ENCODE data around the gene MAGEB3. TPM values are rescaled to one million over a fixed set of nuclear protein-coding genes. Genes with fewer than 3 reads are reported as not detected.
A peak's percentile ranks its signal among the peaks of the same experiment; 100 is the strongest.

The MAGEB3 gene
- total RNA-seq, 1 experiment from 2014 or later: not detected

- H3K27me3 ChIP-seq (ENCODE audit: insufficient read depth, low read length): no peaks in the 10 kb centered on the region
- intact Hi-C loops (cut with micrococcal nuclease): no loop called here
- no peak overlapping the region for H2AFZ ChIP-seq (ENCODE audit: low read depth, low read length, poor library complexity, severe bottlenecking)
- CTCF ChIA-PET: no interaction called here
- H3K36me3 ChIP-seq (ENCODE audit: control insufficient read depth in 1 of 2, insufficient read depth in 2 of 2, low read length in 2 of 2): no peaks in the 10 kb centered on the region
- H3K9me3 ChIP-seq (ENCODE audit: control insufficient read depth in 1 of 2, insufficient read depth in 1 of 2, low read depth in 1 of 2, low read length in 2 of 2): no peaks in the 10 kb centered on the region
- RAD21 ChIA-PET (ENCODE audit: low non-redundant PET in 1 of 2, low total read pairs in 2 of 2, uncharacterized antibody in 2 of 2, unreplicated experiment in 2 of 2): no interaction called here
- H4K20me1 ChIP-seq (ENCODE audit: insufficient read depth): no peaks in the 10 kb centered on the region
- peaks cover 24 to 29% of the 10 kb centered on the region in 2 experiments for H3K4me1 ChIP-seq (ENCODE audit: control insufficient read depth in 1 of 2, insufficient read depth in 2 of 2, low read length in 2 of 2)
- no peak overlapping the region for H3K9ac ChIP-seq (ENCODE audit: low read length)
- H3K27ac ChIP-seq (ENCODE audit: low read depth, low read length): no peak overlapping the region
- no peak overlapping the region for H3K4me3 ChIP-seq (replicated peaks in 1 of 2; ENCODE audit: low read depth in 1 of 2, low read length in 2 of 2)
- DNase-seq (ENCODE audit: low read depth, low spot score) (no peak), ATAC-seq (no peak)
- no TSS peak for BruUV-seq (replicated peaks)
- no peak for TF ChIP-seq EZH2 (IDR thresholded peaks at IDR 0.05)
- no peak for TF ChIP-seq SRF (IDR thresholded peaks at IDR 0.05; ENCODE audit: low read depth)
- no peak for TF ChIP-seq YY1 (IDR thresholded peaks at IDR 0.05; ENCODE audit: extremely low read depth, insufficient replicate concordance, low read depth, low read length)
- no peak for TF ChIP-seq ZNF274 (IDR thresholded peaks at IDR 0.05; ENCODE audit: low read depth, low read length)
- H3K4me2 ChIP-seq (ENCODE audit: low read length): no peak overlapping the region
- no peaks in the 10 kb centered on the region for H3K79me2 ChIP-seq (ENCODE audit: insufficient read depth, low read length)
- no peaks in the 10 kb centered on the region for H3K9me2 ChIP-seq (ENCODE audit: insufficient read depth)
- POLR2A ChIA-PET: no interaction called here
These were observed 50.0 kb downstream of the MAGEB3 start for GRCh38 chrX:30280428-30280827.

- no TSS peak for BruUV-seq (replicated peaks)
- no peak for TF ChIP-seq TCF7L2 (IDR thresholded peaks at IDR 0.05; ENCODE audit: borderline replicate concordance, extremely low read depth, insufficient read depth, insufficient read length)
- Histone ChIP-seq H3K4me2 (ENCODE audit: low read length) (peak overlapping the region; percentile 69), H3K9me2 (ENCODE audit: insufficient read depth) (no peaks in the 10 kb centered on the region), H2AFZ (ENCODE audit: low read depth, low read length, poor library complexity, severe bottlenecking) (peak overlapping the region; percentile 58), H3K9me3 (ENCODE audit: control insufficient read depth in 1 of 2, insufficient read depth in 1 of 2, low read depth in 1 of 2, low read length in 2 of 2) (no peaks in the 10 kb centered on the region), H3K4me1 (ENCODE audit: control insufficient read depth in 1 of 2, insufficient read depth in 2 of 2, low read length in 2 of 2) (peaks cover 24 to 29% of the 10 kb centered on the region in 2 experiments), H3K27ac (ENCODE audit: low read depth, low read length) (peak overlapping the region; percentile 81; the same call in 1 of the 2 replicates), H3K4me3 (replicated peaks in 1 of 2; ENCODE audit: low read depth in 1 of 2, low read length in 2 of 2) (no peak overlapping the region), H3K27me3 (ENCODE audit: insufficient read depth, low read length) (no peaks in the 10 kb centered on the region), H4K20me1 (ENCODE audit: insufficient read depth) (no peaks in the 10 kb centered on the region), H3K79me2 (ENCODE audit: insufficient read depth, low read length) (no peaks in the 10 kb centered on the region), H3K36me3 (ENCODE audit: control insufficient read depth in 1 of 2, insufficient read depth in 2 of 2, low read length in 2 of 2) (no peaks in the 10 kb centered on the region), H3K9ac (ENCODE audit: low read length) (peak overlapping the region; percentile 54)
- no peak for DNase-seq (ENCODE audit: low read depth, low spot score)
- ChIA-PET RAD21 (ENCODE audit: low non-redundant PET in 1 of 2, low total read pairs in 2 of 2, uncharacterized antibody in 2 of 2, unreplicated experiment in 2 of 2) (no interaction called here), POLR2A (no interaction called here), CTCF (interaction anchor here (0.9 kb wide), 1 partner anchor 46 kb away, joined by 3 read pairs; no protein-coding TSS in a partner anchor)
- intact Hi-C loops (cut with micrococcal nuclease): no loop called here
- ATAC-seq: no peak
These were observed 52.1 kb downstream of the MAGEB3 start for GRCh38 chrX:30282527-30282926.
